Fibroblast of lung (primary cell): Measurements from ENCODE around the gene TRAPPC2L. TPM values are rescaled to one million over a fixed set of nuclear protein-coding genes. Genes with fewer than 3 reads are reported as not detected.

Source experiments
- DNase-seq, 2 donors: peaks; one replicate each; pipeline versions ENCODE4 v3.0.0 to v3.0.0-alpha.2; 2010; ENCODE audit warnings: low read depth in 2 of 2
- H2AFZ ChIP-seq: 2 replicates; pipeline ENCODE4 v1.5.1; 2012; ENCODE audit warnings: low read length, control low read depth, inconsistent platforms
- H3K27ac ChIP-seq: 2 replicates; pipeline ENCODE4 v1.5.1; 2011; ENCODE audit warnings: low read length, control low read depth; ENCODE audit not compliant: insufficient read depth
- H3K27me3 ChIP-seq: 2 replicates; pipeline ENCODE4 v1.5.1; 2011; ENCODE audit warnings: mild to moderate bottlenecking, low read length; ENCODE audit not compliant: control insufficient read depth, insufficient read depth
- H3K36me3 ChIP-seq: 2 replicates; pipeline ENCODE4 v1.5.1; 2011; ENCODE audit warnings: low read length; ENCODE audit not compliant: control insufficient read depth, insufficient read depth
- H3K4me1 ChIP-seq: 2 replicates; pipeline ENCODE4 v1.5.1; 2011; ENCODE audit warnings: low read length; ENCODE audit not compliant: control insufficient read depth, insufficient read depth; ENCODE audit errors: extremely low read depth
- H3K4me2 ChIP-seq: 2 replicates; pipeline ENCODE4 v1.5.1; 2011; ENCODE audit warnings: low read length, control low read depth; ENCODE audit not compliant: insufficient read depth; ENCODE audit errors: extremely low read depth
- H3K4me3 ChIP-seq, 4 experiments: fragments of 200-600 bp in 1 of 4; sonication (generic) in 1 of 4; replicated peaks in 1 of 4; 2 replicates each; pipeline ENCODE4 v1.5.1; 2011 to 2016; ENCODE audit warnings: low read length in 4 of 4, low read depth in 3 of 4, mild to moderate bottlenecking in 3 of 4, control low read depth in 2 of 4, inconsistent platforms in 1 of 4, mixed read lengths in 1 of 4; ENCODE audit not compliant: insufficient read depth in 1 of 4; ENCODE audit errors: control extremely low read depth in 1 of 4
- H3K79me2 ChIP-seq: 2 replicates; pipeline ENCODE4 v1.5.1; 2012; ENCODE audit warnings: mild to moderate bottlenecking, low read length, inconsistent platforms; ENCODE audit not compliant: control insufficient read depth, insufficient read depth
- H3K9ac ChIP-seq: 2 replicates; pipeline ENCODE4 v1.5.1; 2011; ENCODE audit warnings: mild to moderate bottlenecking, low read length, control low read depth; ENCODE audit not compliant: insufficient read depth
- H3K9me3 ChIP-seq: 2 replicates; pipeline ENCODE4 v1.5.1; 2012; ENCODE audit warnings: low read depth, low read length; ENCODE audit not compliant: control insufficient read depth, insufficient read depth
- H4K20me1 ChIP-seq: 2 replicates; pipeline ENCODE4 v1.5.1; 2011; ENCODE audit warnings: low read length; ENCODE audit not compliant: control insufficient read depth, insufficient read depth; ENCODE audit errors: extremely low read depth
- EZH2 ChIP-seq: IDR thresholded peaks from 2 replicates; pipeline ENCODE4 v1.5.1; 2012; ENCODE audit warnings: low read length, control low read depth, mild to moderate bottlenecking; ENCODE audit errors: missing control alignments
- polyA plus RNA-seq, 2 donors: library from polyadenylated mRNA; depleted of rRNA in 1 of 2; stranded (reverse) in 1 of 2; unstranded in 1 of 2; fragments of >200 nt; gene quantifications; 2 replicates each; pipeline ENCODE4 v1.2.1, GENCODE V29; 2011 to 2012; ENCODE audit warnings: missing spikeins in 1 of 2
- total RNA-seq: library from RNA; depleted of rRNA; stranded (reverse); fragments of >200 nt; gene quantifications from 2 replicates; pipeline ENCODE4 v1.2.1, GENCODE V29; 2014
- TF ChIP-seq, protein P1 (sequence below), 2 donors: IDR thresholded peaks in 1 of 2; conservative IDR thresholded peaks in 1 of 2; 1 replicate in 1 of 2; 2 replicates in 1 of 2; pipeline ENCODE4 v1.5.1; 2011 to 2012; ENCODE audit warnings: low read length in 2 of 2, control low read depth in 1 of 2, inconsistent platforms in 1 of 2, low read depth in 1 of 2, mild to moderate bottlenecking in 1 of 2

Gene TRAPPC2L
- total and polyA plus RNA-seq, 2 donors (not counting 1 experiment from before 2014, with no cell fraction given), result 47.7 to 63.7 TPM

DNA sequence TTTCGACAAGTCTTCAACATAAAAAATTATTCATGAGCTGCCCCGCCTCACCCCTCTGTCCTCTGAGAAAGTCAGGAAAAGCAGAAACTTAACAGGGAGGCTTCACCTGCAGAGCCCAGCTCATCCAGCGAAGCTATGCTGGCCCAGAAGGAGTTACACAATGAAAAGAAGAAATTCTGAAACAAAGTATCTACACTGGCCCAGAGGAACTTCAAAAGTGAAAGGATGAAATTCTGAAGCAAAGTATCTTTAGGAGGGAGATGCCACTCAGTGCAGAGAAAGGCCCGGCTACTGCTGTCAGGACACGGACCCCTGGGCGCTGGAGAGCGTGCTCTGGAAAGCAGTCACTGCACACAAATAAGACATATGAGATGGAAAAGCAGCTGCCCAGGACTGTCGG, 1.8 kb upstream of the TRAPPC2L start:
- Histone ChIP-seq H3K4me3 (no peak overlapping the region), H3K9me3 (no peaks in the 10 kb centered on the region), H2AFZ (no peak overlapping the region), H3K4me1 (peaks cover 4% of the 10 kb centered on the region), H3K27ac (no peak overlapping the region), H3K27me3 (no peaks in the 10 kb centered on the region), H3K79me2 (peaks cover 5% of the 10 kb centered on the region), H3K4me2 (no peak overlapping the region), H3K9ac (no peak overlapping the region), H4K20me1 (no peaks in the 10 kb centered on the region), H3K36me3 (peaks cover 2% of the 10 kb centered on the region)
- DNase-seq, result no peak
- TF ChIP-seq, protein P1, sequence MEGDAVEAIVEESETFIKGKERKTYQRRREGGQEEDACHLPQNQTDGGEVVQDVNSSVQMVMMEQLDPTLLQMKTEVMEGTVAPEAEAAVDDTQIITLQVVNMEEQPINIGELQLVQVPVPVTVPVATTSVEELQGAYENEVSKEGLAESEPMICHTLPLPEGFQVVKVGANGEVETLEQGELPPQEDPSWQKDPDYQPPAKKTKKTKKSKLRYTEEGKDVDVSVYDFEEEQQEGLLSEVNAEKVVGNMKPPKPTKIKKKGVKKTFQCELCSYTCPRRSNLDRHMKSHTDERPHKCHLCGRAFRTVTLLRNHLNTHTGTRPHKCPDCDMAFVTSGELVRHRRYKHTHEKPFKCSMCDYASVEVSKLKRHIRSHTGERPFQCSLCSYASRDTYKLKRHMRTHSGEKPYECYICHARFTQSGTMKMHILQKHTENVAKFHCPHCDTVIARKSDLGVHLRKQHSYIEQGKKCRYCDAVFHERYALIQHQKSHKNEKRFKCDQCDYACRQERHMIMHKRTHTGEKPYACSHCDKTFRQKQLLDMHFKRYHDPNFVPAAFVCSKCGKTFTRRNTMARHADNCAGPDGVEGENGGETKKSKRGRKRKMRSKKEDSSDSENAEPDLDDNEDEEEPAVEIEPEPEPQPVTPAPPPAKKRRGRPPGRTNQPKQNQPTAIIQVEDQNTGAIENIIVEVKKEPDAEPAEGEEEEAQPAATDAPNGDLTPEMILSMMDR (conservative IDR thresholded peaks at IDR 0.05 in 1 of 2, IDR thresholded peaks at IDR 0.05 in 1 of 2; ENCODE audit: low read depth in 1 of 2, low read length in 2 of 2), result no peak
- TF ChIP-seq EZH2, result no peak

DNA sequence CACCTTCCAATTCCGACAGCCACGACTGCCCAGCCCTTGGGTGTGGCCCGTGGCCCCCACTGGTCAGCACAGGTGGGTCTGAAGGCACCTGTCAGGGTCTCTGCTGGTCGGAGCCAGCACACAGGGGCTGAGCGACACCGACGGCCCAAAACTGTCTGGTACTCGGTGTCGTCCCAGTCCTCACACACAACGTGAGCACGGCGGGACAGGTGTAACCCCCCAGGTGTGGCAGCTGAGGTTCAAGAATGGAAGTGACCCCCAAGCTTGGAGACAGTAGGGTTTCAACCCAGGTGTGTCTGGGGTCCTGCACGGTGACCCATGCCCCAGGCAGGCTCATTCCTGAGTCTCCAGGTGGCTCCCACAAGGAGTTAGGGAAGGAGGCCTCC, 1.2 kb upstream of the TRAPPC2L start:
- no peaks in the 10 kb centered on the region for H3K27me3 ChIP-seq
- peak overlapping the region; percentile 50 to 71 (median 60) for H3K4me3 ChIP-seq
- H4K20me1 ChIP-seq, result no peaks in the 10 kb centered on the region
- DNase-seq, result no peak
- no peak overlapping the region for H2AFZ ChIP-seq
- no peak overlapping the region for H3K9ac ChIP-seq
- peaks cover 4% of the 10 kb centered on the region for H3K36me3 ChIP-seq
- H3K9me3 ChIP-seq, result no peaks in the 10 kb centered on the region
- peaks cover 4% of the 10 kb centered on the region for H3K4me1 ChIP-seq
- TF ChIP-seq, protein P1 (conservative IDR thresholded peaks at IDR 0.05 in 1 of 2, IDR thresholded peaks at IDR 0.05 in 1 of 2; ENCODE audit: low read depth in 1 of 2, low read length in 2 of 2), result no peak
- no peak for TF ChIP-seq EZH2
- H3K4me2 ChIP-seq, result peak overlapping the region; percentile 86
- no peak overlapping the region for H3K27ac ChIP-seq
- peaks cover 5% of the 10 kb centered on the region for H3K79me2 ChIP-seq

DNA sequence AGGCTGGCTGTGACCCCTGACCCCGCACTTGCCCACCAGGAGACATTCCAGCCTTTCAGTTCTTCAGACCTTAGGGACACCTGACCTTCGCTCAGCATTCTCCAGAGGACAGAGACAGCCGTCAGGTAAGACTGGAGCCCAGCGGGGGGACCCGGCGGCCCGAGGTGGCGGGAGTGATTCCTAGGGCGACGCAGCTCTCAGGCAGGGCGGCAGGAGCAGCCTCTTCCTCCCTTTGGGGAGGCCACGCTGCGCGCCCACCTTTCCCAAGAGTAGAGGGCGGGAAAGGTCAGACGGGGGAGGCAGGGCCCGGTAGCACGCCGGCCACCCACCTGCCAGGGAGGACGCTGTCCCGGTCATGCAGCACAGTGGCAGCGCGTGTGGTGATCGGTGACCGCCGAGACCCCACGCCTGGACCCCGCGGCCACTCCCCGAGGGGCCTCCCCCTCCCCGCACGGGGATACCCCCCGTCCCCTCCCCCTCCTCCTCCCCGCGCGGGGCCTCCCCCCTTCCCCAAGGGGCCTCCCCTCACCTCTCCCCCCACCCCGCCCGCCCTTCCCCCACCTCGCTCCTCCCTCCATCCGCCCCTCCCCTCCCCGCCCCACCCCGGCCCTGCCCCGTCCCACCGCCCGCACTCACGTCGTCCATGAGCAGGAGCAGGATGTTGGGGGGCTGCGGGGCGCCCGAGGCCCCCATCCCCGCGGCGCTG, 652 bp upstream of the TRAPPC2L start:
- peak overlapping the region; percentile 86 for H3K4me2 ChIP-seq
- no peaks in the 10 kb centered on the region for H3K9me3 ChIP-seq
- no peaks in the 10 kb centered on the region for H3K27me3 ChIP-seq
- no peak for DNase-seq
- H2AFZ ChIP-seq, result no peak overlapping the region
- peak overlapping the region; percentile 62 for H3K9ac ChIP-seq
- TF ChIP-seq, protein P1 (conservative IDR thresholded peaks at IDR 0.05 in 1 of 2, IDR thresholded peaks at IDR 0.05 in 1 of 2; ENCODE audit: low read depth in 1 of 2, low read length in 2 of 2), result no peak
- no peak for TF ChIP-seq EZH2
- peaks cover 4% of the 10 kb centered on the region for H3K4me1 ChIP-seq
- H3K36me3 ChIP-seq, result peaks cover 4% of the 10 kb centered on the region
- no peaks in the 10 kb centered on the region for H4K20me1 ChIP-seq
- H3K79me2 ChIP-seq, result peaks cover 5% of the 10 kb centered on the region
- H3K27ac ChIP-seq, result no peak overlapping the region
- H3K4me3 ChIP-seq, result peak overlapping the region; percentile 50 to 97 (median 60)
